Bronchial epithelial cell (primary cell): ENCODE data around the gene MYBPC3. TPM values are rescaled to one million over a fixed set of nuclear protein-coding genes. Genes with fewer than 3 reads are reported as not detected.

Experiments used
- DNase-seq: peaks from one replicate; pipeline ENCODE4 v3.0.0-alpha.2; 2010; ENCODE audit warnings: low read depth
- FAIRE-seq: peaks from 2 replicates; lab custom pipeline; 2011; peaks lifted over from hg19 to GRCh38; lab: Jason Lieb, UNC
- H3K27me3 ChIP-seq: 2 replicates; pipeline ENCODE4 v1.5.1; 2011; ENCODE audit warnings: low read length; ENCODE audit not compliant: control insufficient read depth, insufficient read depth
- H3K36me3 ChIP-seq: 2 replicates; pipeline ENCODE4 v1.5.1; 2011; ENCODE audit warnings: low read length; ENCODE audit not compliant: control insufficient read depth, insufficient read depth
- H3K4me3 ChIP-seq: 2 replicates; pipeline ENCODE4 v1.5.1; 2011; ENCODE audit warnings: mild to moderate bottlenecking, low read depth, low read length, control low read depth
- CTCF ChIP-seq: IDR thresholded peaks from 2 replicates; pipeline ENCODE4 v1.5.1; 2011; ENCODE audit warnings: mild to moderate bottlenecking, moderate library complexity, low read length, control low read depth, inconsistent platforms; ENCODE audit not compliant: insufficient read depth, severe bottlenecking
- total RNA-seq: library from RNA; depleted of rRNA; stranded (reverse); fragments of >200 nt; gene quantifications from 2 replicates; pipeline ENCODE4 v1.2.1, GENCODE V29; 2014

Gene MYBPC3
- total RNA-seq, 1 donor from 2014 or later, result under 0.01 TPM

GRCh38 chr11:47349521-47350095 is 2.9 kb downstream of the MYBPC3 start:
- Histone ChIP-seq H3K36me3 (no peaks in the 10 kb centered on the region), H3K27me3 (no peaks in the 10 kb centered on the region), H3K4me3 (no peak overlapping the region)
- no peak for TF ChIP-seq CTCF
- no peak for DNase-seq
- no peak for FAIRE-seq

- no peak for FAIRE-seq
- no peak for DNase-seq
- H3K36me3 ChIP-seq, result no peaks in the 10 kb centered on the region
- H3K27me3 ChIP-seq, result no peaks in the 10 kb centered on the region
- peak; percentile 21 for TF ChIP-seq CTCF
- H3K4me3 ChIP-seq, result no peak overlapping the region
Measured at GRCh38 chr11:47348859-47349258, 3.6 kb downstream of the MYBPC3 start.

GRCh38 chr11:47348131-47348802 is 4.2 kb downstream of the MYBPC3 start:
- Histone ChIP-seq H3K27me3 (no peaks in the 10 kb centered on the region), H3K4me3 (no peak overlapping the region), H3K36me3 (no peaks in the 10 kb centered on the region)
- TF ChIP-seq CTCF, result no peak
- FAIRE-seq (no peak), DNase-seq (no peak)

GRCh38 chr11:47347137-47347536 is 5.4 kb downstream of the MYBPC3 start:
- no peak for TF ChIP-seq CTCF
- Histone ChIP-seq H3K4me3 (no peak overlapping the region), H3K36me3 (no peaks in the 10 kb centered on the region), H3K27me3 (no peaks in the 10 kb centered on the region)
- FAIRE-seq (no peak), DNase-seq (no peak)

GRCh38 chr11:47345890-47346563 is 6.5 kb downstream of the MYBPC3 start:
- DNase-seq (no peak), FAIRE-seq (no peak)
- Histone ChIP-seq H3K36me3 (no peaks in the 10 kb centered on the region), H3K4me3 (no peak overlapping the region), H3K27me3 (no peaks in the 10 kb centered on the region)
- no peak for TF ChIP-seq CTCF
